ENCODE measurements around the gene SLC1A7. TPM values are rescaled to one million over a fixed set of nuclear protein-coding genes. Genes with fewer than 3 reads are reported as not detected.

SLC1A7 gene
- polyA plus RNA-seq, 1 donor from 2014 or later = not detected

DNA sequence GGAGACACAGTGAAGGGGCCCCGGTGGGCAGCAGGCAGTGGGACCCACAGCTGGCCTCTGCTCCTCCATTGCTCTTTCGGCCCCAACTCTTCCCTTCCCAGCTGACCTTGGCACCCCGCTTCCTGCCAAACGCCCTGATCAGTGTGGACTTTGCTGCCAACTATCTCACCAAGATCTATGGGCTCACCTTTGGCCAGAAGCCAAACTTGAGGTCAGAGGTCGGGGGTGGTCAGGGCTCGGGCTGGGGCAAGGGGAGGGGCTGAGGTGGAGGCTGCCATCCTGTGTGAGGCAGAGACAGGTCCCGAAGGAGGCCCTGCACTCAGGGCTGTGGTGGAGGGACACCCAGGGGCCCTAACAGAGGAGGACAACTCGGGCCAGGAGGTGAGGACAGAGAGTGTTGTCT, 66.7 kb downstream of the SLC1A7 start:
- H4K20me1 ChIP-seq (ENCODE audit: insufficient read depth) = no peaks in the 10 kb centered on the region
- H3K9me3 ChIP-seq (ENCODE audit: low read length) = no peaks in the 10 kb centered on the region
- no peak overlapping the region for H3K4me2 ChIP-seq (ENCODE audit: low read length)
- no peak overlapping the region for H3K27ac ChIP-seq (ENCODE audit: low read length)
- H3K79me2 ChIP-seq (replicated peaks; ENCODE audit: insufficient read depth, low read length) = no peaks in the 10 kb centered on the region
- TF ChIP-seq EZH2 (IDR thresholded peaks at IDR 0.05; ENCODE audit: borderline replicate concordance, insufficient read depth, low read length, poor library complexity, severe bottlenecking) = no peak
- no peak for TF ChIP-seq RAD21 (conservative IDR thresholded peaks at IDR 0.05)
- no peak for TF ChIP-seq TAF1 (IDR thresholded peaks at IDR 0.05; ENCODE audit: low read depth)
- TF ChIP-seq SMC3 (conservative IDR thresholded peaks at IDR 0.05; ENCODE audit: poor library complexity) = no peak
- TF ChIP-seq, protein P1, sequence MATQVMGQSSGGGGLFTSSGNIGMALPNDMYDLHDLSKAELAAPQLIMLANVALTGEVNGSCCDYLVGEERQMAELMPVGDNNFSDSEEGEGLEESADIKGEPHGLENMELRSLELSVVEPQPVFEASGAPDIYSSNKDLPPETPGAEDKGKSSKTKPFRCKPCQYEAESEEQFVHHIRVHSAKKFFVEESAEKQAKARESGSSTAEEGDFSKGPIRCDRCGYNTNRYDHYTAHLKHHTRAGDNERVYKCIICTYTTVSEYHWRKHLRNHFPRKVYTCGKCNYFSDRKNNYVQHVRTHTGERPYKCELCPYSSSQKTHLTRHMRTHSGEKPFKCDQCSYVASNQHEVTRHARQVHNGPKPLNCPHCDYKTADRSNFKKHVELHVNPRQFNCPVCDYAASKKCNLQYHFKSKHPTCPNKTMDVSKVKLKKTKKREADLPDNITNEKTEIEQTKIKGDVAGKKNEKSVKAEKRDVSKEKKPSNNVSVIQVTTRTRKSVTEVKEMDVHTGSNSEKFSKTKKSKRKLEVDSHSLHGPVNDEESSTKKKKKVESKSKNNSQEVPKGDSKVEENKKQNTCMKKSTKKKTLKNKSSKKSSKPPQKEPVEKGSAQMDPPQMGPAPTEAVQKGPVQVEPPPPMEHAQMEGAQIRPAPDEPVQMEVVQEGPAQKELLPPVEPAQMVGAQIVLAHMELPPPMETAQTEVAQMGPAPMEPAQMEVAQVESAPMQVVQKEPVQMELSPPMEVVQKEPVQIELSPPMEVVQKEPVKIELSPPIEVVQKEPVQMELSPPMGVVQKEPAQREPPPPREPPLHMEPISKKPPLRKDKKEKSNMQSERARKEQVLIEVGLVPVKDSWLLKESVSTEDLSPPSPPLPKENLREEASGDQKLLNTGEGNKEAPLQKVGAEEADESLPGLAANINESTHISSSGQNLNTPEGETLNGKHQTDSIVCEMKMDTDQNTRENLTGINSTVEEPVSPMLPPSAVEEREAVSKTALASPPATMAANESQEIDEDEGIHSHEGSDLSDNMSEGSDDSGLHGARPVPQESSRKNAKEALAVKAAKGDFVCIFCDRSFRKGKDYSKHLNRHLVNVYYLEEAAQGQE (IDR thresholded peaks at IDR 0.05; ENCODE audit: borderline replicate concordance) = no peak
- TF ChIP-seq POLR2AphosphoS5 (IDR thresholded peaks at IDR 0.05) = no peak
- TF ChIP-seq MXI1 (conservative IDR thresholded peaks at IDR 0.05; ENCODE audit: poor library complexity, severe bottlenecking) = no peak
- TF ChIP-seq, protein P2, sequence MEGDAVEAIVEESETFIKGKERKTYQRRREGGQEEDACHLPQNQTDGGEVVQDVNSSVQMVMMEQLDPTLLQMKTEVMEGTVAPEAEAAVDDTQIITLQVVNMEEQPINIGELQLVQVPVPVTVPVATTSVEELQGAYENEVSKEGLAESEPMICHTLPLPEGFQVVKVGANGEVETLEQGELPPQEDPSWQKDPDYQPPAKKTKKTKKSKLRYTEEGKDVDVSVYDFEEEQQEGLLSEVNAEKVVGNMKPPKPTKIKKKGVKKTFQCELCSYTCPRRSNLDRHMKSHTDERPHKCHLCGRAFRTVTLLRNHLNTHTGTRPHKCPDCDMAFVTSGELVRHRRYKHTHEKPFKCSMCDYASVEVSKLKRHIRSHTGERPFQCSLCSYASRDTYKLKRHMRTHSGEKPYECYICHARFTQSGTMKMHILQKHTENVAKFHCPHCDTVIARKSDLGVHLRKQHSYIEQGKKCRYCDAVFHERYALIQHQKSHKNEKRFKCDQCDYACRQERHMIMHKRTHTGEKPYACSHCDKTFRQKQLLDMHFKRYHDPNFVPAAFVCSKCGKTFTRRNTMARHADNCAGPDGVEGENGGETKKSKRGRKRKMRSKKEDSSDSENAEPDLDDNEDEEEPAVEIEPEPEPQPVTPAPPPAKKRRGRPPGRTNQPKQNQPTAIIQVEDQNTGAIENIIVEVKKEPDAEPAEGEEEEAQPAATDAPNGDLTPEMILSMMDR (IDR thresholded peaks at IDR 0.05; ENCODE audit: poor library complexity, severe bottlenecking) = no peak
- TF ChIP-seq EP300 (conservative IDR thresholded peaks at IDR 0.05; ENCODE audit: poor library complexity, severe bottlenecking) = no peak
- H3K36me3 ChIP-seq (ENCODE audit: insufficient read depth, low read length) = no peaks in the 10 kb centered on the region
- no peak overlapping the region for H3K9ac ChIP-seq (ENCODE audit: low read length)
- H2AFZ ChIP-seq (ENCODE audit: low read depth, low read length) = no peak overlapping the region
- H3F3A ChIP-seq (ENCODE audit: insufficient read depth, low read length, poor library complexity, severe bottlenecking) = no peaks in the 10 kb centered on the region
- no peak overlapping the region for H3K4me3 ChIP-seq (ENCODE audit: low read length)
- no peaks in the 10 kb centered on the region for H3K9me2 ChIP-seq (ENCODE audit: insufficient read depth, low read length)
- H3K27me3 ChIP-seq (ENCODE audit: insufficient read depth, low read depth, low read length) = no peaks in the 10 kb centered on the region

GRCh38 chr1:53075206-53075605, 67.2 kb downstream of the SLC1A7 start:
- Histone ChIP-seq H2AFZ (ENCODE audit: low read depth, low read length) (no peak overlapping the region), H3K4me2 (ENCODE audit: low read length) (no peak overlapping the region), H3K36me3 (ENCODE audit: insufficient read depth, low read length) (no peaks in the 10 kb centered on the region), H4K20me1 (ENCODE audit: insufficient read depth) (no peaks in the 10 kb centered on the region), H3K27me3 (ENCODE audit: insufficient read depth, low read depth, low read length) (no peaks in the 10 kb centered on the region), H3K9ac (ENCODE audit: low read length) (no peak overlapping the region), H3K9me2 (ENCODE audit: insufficient read depth, low read length) (no peaks in the 10 kb centered on the region), H3K9me3 (ENCODE audit: low read length) (no peaks in the 10 kb centered on the region), H3F3A (ENCODE audit: insufficient read depth, low read length, poor library complexity, severe bottlenecking) (no peaks in the 10 kb centered on the region), H3K4me3 (ENCODE audit: low read length) (no peak overlapping the region), H3K79me2 (replicated peaks; ENCODE audit: insufficient read depth, low read length) (no peaks in the 10 kb centered on the region), H3K27ac (ENCODE audit: low read length) (no peak overlapping the region)
- TF ChIP-seq EZH2 (IDR thresholded peaks at IDR 0.05; ENCODE audit: borderline replicate concordance, insufficient read depth, low read length, poor library complexity, severe bottlenecking) (no peak), RAD21 (conservative IDR thresholded peaks at IDR 0.05) (no peak), TAF1 (IDR thresholded peaks at IDR 0.05; ENCODE audit: low read depth) (no peak), SMC3 (conservative IDR thresholded peaks at IDR 0.05; ENCODE audit: poor library complexity) (no peak), MXI1 (conservative IDR thresholded peaks at IDR 0.05; ENCODE audit: poor library complexity, severe bottlenecking) (no peak), EP300 (conservative IDR thresholded peaks at IDR 0.05; ENCODE audit: poor library complexity, severe bottlenecking) (no peak), POLR2AphosphoS5 (IDR thresholded peaks at IDR 0.05) (no peak)
- TF ChIP-seq, protein P1 (IDR thresholded peaks at IDR 0.05; ENCODE audit: borderline replicate concordance) = no peak
- TF ChIP-seq, protein P2 (IDR thresholded peaks at IDR 0.05; ENCODE audit: poor library complexity, severe bottlenecking) = no peak
